HG03175 (cell line): Measurements from ENCODE around the gene ZFP82.

ENCODE experiments used
- ATAC-seq: cut with Tn5 transposase; IDR thresholded peaks from one replicate; pipeline ENCODE4 v1.9.1; 2021; ENCODE audit warnings: mild to moderate bottlenecking, moderate library complexity; ENCODE audit not compliant: unreplicated experiment

The ZFP82 gene

GRCh38 chr19:36373638-36374156 is 44.7 kb downstream of the ZFP82 start:
- no peak for ATAC-seq

DNA sequence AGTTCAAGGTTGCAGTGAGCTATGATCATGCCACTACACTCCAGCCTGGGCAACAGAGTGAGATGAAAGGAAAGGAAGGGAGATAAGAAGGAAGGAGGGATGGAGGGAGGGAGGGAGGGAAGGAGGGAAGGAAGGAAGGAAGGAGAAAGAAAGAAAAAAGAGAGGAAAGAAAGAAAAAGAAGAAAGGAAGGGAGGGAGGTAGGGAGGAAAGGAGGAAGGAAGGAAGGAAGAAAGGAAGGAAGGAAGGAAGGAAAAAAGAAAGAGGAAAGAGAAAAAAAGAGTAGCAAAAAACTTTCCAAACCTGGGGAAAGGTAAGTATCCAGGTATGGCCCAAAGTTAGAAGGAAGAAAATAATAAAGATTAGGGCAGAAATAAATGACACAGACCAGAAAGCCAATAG is 46.6 kb downstream of the ZFP82 start:
- ATAC-seq, result no peak

DNA sequence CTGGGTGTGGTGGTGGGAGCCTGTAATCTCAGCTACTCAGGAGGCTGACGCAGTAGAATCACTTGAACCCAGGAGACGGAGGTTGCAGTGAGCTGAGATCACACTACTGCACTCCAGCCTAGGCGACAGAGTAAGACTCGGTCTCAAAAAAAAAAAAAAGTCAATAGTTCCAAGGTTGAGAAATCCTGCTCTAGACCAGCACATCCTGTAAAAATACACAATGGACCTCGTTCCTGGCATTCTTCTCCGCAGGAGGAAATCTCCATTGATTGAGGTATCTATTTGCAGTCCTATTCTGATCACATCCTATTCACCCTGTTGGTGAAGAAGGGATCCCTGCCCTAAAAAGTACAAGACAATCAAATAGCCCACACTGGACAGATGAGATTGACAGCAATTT is 54.6 kb downstream of the ZFP82 start:
- ATAC-seq, result no peak
